ENCODE measurements around the gene PRRX2.

- TF ChIP-seq CTCF (IDR thresholded peaks at IDR 0.05) (no peak), POLR2A (IDR thresholded peaks at IDR 0.05) (no peak)
Measured at GRCh38 chr9:129667378-129667777, 1.9 kb downstream of the PRRX2 start.
